22Rv1 (cell line): Measurements from ENCODE around the gene COL4A1.

Source experiments
- H3K27ac ChIP-seq: fragments of 450-650 bp; 2 replicates; pipeline ENCODE4 v1.5.1; 2017
- ZFX ChIP-seq: fragments of 450-650 bp; IDR thresholded peaks from 2 replicates; pipeline ENCODE4 v1.6.1; 2017; ENCODE audit warnings: antibody characterized with exemption, borderline replicate concordance
- TF ChIP-seq, protein P1 (sequence below): fragments of 450-650 bp; IDR thresholded peaks from 2 replicates; pipeline ENCODE4 v1.5.1; 2017; ENCODE audit warnings: mild to moderate bottlenecking

COL4A1 gene

DNA sequence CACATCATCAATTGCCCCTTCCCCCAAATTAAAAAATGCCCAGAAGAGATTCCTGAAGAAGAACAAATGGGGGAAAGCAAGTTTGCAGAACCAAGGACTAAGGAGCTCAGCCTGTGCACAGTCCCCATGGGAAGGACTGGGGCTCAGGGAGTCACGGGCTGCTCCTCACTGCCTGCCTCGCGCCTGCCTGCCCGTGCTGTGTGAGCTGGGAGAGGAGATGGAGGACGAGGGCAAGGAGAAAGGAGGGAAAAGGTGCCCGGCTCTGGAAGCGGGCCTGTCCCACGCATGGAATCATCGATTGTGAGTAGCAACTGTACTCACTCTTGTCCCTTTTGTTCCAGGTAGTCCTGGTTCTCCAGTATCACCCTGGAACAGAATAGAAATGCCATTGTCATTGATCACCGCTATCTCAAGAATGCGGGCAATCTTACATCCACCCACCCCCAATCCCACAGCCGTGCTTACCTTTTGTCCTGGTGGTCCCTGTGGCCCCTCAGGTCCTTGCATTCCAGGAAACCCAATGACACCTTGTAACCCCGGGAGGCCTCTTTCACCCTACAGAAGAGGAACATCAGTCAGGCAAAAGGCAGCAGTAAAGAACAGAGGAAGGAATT lies 93.4 kb downstream of the COL4A1 start:
- H3K27ac ChIP-seq = no peak overlapping the region
- TF ChIP-seq ZFX = no peak
- TF ChIP-seq, protein P1, sequence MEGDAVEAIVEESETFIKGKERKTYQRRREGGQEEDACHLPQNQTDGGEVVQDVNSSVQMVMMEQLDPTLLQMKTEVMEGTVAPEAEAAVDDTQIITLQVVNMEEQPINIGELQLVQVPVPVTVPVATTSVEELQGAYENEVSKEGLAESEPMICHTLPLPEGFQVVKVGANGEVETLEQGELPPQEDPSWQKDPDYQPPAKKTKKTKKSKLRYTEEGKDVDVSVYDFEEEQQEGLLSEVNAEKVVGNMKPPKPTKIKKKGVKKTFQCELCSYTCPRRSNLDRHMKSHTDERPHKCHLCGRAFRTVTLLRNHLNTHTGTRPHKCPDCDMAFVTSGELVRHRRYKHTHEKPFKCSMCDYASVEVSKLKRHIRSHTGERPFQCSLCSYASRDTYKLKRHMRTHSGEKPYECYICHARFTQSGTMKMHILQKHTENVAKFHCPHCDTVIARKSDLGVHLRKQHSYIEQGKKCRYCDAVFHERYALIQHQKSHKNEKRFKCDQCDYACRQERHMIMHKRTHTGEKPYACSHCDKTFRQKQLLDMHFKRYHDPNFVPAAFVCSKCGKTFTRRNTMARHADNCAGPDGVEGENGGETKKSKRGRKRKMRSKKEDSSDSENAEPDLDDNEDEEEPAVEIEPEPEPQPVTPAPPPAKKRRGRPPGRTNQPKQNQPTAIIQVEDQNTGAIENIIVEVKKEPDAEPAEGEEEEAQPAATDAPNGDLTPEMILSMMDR = no peak

DNA sequence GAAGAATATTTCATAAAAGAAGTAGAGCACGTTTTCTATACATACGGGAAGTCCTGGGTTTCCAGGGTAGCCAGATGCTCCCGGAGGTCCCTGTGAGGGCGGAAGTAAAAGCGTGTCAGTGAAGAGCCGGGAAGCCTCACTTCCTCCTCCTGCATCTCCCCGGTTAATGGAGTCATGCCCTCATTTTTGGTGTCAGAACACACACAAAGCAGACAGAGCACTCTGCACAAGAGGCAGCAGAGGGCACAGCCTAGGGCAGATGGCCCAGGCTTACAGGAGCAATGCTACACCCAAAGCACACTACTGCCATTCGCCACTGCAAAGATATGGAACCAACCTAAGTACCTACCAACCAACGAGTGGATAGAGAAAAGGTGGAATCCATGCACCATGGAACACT lies 94.4 kb downstream of the COL4A1 start:
- TF ChIP-seq, protein P1 = no peak
- TF ChIP-seq ZFX = no peak
- H3K27ac ChIP-seq = no peak overlapping the region

DNA sequence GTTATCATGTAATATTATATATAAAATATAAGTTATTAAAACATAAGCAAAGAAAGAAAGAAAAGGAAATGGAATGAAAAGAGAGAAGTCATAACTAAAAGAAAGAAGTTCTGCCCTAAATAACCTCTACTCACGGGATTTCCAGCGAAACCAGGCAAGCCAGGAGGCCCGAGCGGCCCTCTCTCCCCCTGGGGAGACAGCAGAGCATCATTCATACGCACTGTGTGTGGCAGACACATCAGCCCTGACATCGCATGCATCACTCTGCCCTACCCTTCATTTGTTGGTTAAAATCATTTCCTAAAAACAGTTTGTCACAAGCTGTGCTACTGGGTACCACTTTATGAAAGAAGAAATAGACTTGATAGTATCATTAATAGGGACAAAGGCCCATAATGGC lies 95.2 kb downstream of the COL4A1 start:
- no peak overlapping the region for H3K27ac ChIP-seq
- TF ChIP-seq ZFX = no peak
- TF ChIP-seq, protein P1 = no peak

DNA sequence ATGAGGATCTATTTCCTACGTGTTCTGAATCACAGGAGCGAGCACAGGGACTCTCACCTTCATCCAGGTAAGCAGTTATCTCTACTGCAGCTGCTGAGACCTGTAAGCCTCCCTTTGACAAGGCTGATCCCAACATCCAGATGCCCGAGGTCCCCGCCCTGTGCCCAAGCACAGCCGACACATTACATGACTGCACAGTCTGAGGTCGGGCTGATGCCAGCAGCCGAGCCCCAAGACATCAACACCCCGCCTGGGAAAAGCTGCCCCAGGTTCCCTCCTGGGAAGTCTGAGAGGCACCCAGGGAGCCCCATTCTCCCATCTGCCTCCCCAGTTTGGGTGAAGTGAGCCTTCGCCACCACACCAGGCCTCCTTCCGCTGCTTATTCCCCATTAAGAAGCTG lies 95.9 kb downstream of the COL4A1 start:
- no peak overlapping the region for H3K27ac ChIP-seq
- no peak for TF ChIP-seq ZFX
- TF ChIP-seq, protein P1 = no peak

DNA sequence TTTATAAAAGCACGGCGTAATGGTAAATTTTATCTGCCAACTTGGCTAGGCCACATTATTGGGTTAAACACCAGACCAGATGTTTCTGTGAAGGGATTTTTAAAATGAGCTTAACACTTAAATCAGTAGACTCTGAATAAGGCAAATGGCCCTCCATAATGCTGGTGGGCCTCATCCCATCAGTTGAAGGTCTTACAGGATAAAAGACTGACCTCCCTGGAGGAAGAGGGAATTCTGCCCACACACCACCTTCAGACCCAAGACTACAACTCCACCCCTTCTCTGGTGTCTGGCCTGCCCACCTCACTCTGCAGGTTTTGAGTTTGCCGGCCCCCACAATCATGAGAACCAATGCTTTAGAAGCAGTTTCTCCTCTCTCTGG lies 96.4 kb downstream of the COL4A1 start:
- TF ChIP-seq ZFX = no peak
- TF ChIP-seq, protein P1 = no peak
- H3K27ac ChIP-seq = no peak overlapping the region

DNA sequence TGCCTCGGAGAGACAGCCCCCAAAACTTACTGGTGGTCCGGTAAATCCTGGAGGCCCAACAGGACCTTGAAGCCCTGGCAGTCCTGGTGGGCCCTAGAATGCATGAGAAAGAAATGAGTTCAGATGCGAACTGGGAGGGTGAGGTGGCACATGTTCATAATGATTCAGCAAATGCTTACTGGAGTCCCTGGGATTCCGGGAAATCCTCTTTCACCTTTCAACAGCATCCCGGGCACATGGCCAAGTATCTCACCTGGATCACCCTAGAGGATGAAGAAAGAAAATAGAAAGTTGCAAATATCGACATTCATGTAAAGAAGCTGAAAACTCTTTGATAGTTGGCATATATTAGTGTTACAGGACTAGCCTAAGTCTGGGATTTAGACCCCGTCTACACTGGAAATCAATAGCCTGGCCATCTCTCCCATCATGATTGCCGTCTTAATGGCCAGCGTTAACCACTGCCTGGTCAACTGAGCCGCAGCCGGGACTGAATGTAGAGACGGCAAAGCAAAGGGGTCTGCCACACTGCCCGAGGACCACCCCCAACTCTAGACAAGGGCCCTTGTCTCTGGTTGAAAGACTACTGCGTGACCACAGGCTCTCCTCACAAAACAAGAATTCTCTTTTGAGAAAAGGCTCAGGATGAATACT lies 96.9 kb downstream of the COL4A1 start:
- no peak overlapping the region for H3K27ac ChIP-seq
- TF ChIP-seq, protein P1 = no peak
- TF ChIP-seq ZFX = no peak

DNA sequence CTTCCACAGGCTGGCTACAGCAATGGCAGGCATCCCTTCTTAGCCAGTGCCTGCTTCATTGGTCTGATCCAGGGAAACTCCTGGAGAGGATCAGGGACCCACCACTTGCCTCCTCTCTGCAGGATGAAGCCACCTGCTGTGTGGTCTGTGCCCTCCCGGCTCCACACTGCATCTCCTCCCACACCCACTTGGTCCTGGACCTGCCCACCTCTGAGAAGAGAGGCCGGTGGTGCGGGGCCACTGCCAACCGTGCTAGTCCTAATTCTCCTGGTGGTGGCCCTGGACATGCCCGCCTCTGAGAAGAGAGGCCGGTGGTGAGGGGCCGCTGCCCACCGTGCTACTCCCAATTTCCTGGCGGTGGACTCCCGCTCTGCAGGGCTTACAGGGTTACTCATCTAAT lies 98.8 kb downstream of the COL4A1 start:
- H3K27ac ChIP-seq = no peak overlapping the region
- TF ChIP-seq, protein P1 = no peak
- TF ChIP-seq ZFX = no peak
